ENCODE measurements around the gene OR5H2. TPM values are rescaled to one million over a fixed set of nuclear protein-coding genes. Genes with fewer than 3 reads are reported as not detected.

Gene OR5H2
- total RNA-seq, 2 donors from 2014 or later, result not detected

- intact Hi-C loops (cut with DNase I), result loop anchor here (2.0 to 5.0 kb wide), 2 partner anchors 286 to 292 kb away; partner anchors contain the start of gene GABRR3 (in 1 of the 2)
- ATAC-seq, result no peak
- DNase-seq, result no peak
Measured at GRCh38 chr3:98328933-98329332, 46.6 kb downstream of the OR5H2 start.

- intact Hi-C loops (cut with DNase I), result loop anchor here (2.0 to 5.0 kb wide), 2 partner anchors 287 to 292 kb away; partner anchors contain the start of gene GABRR3 (in 1 of the 2)
- ATAC-seq, result peak; percentile 50 to 51
- DNase-seq, result peak; percentile 31
Measured at GRCh38 chr3:98329392-98330124, 47.3 kb downstream of the OR5H2 start.

- no peak for DNase-seq
- intact Hi-C loops (cut with DNase I), result no loop called here
- no peak for ATAC-seq
Measured at GRCh38 chr3:98331329-98331728, 49.0 kb downstream of the OR5H2 start.

Other genes with a start within 250 kb of the OR5H2 start
- gene GABRR3, start 247.2 kb upstream of the OR5H2 start, total RNA-seq, result not detected
- not detected for gene OR5AC2, start 195.3 kb upstream of the OR5H2 start, total RNA-seq
- gene OR5H1, start 151.8 kb upstream of the OR5H2 start, total RNA-seq, result not detected
- not detected for gene OR5H14, start 135.0 kb upstream of the OR5H2 start, total RNA-seq
- not detected for gene OR5H15, start 115.8 kb upstream of the OR5H2 start, total RNA-seq
- gene OR5H6, start 18.3 kb upstream of the OR5H2 start, total RNA-seq, result not detected
- not detected for gene OR5K4, start 71.3 kb downstream of the OR5H2 start, total RNA-seq
- not detected for gene OR5K3, start 108.2 kb downstream of the OR5H2 start, total RNA-seq
- gene OR5K1, start 180.7 kb downstream of the OR5H2 start, total RNA-seq, result not detected
- gene OR5K2, start 215.2 kb downstream of the OR5H2 start, total RNA-seq, result not detected
- gene CLDND1, start 240.4 kb downstream of the OR5H2 start, total RNA-seq, result 10 to 100 TPM; 73.3 to 88.5 TPM
- under 1 TPM in 1 of 2 donors, not detected in 1; 0.24 TPM for gene GPR15, start 249.5 kb downstream of the OR5H2 start, total RNA-seq